ENCODE data around the gene DPH6. TPM values are rescaled to one million over a fixed set of nuclear protein-coding genes. Genes with fewer than 3 reads are reported as not detected.

The DPH6 gene
- total RNA-seq (2022; extraction: Qiagen RNA extraction): 12.1 to 15.1 TPM (median 12.8 TPM) in 5 replicates

GRCh38 chr15:35545824-35546510 is at the start of gene DPH6:
Gene DPH6, minus strand, starts transcription at chr15:35546165. Its CDS starts 24 bp downstream, at chr15:35546141.

All from A549 treated with CORT108297 at 1 μM for 4 hours (cell line).